Astrocyte (in vitro differentiated cells and primary cell): ENCODE measurements around the gene NUTF2. TPM values are rescaled to one million over a fixed set of nuclear protein-coding genes. Genes with fewer than 3 reads are reported as not detected.

ENCODE experiments used
- DNase-seq: peaks from one replicate; pipeline ENCODE4 v3.0.0-alpha.2; 2010; ENCODE audit warnings: low read depth
- FAIRE-seq: peaks from 2 replicates; lab custom pipeline; 2011; peaks lifted over from hg19 to GRCh38; lab: Jason Lieb, UNC
- H2AFZ ChIP-seq: 2 replicates; pipeline ENCODE4 v1.6.0; 2012; ENCODE audit warnings: low read depth, low read length, inconsistent platforms
- H3K27ac ChIP-seq: 2 replicates; pipeline ENCODE4 v1.5.1; 2011; ENCODE audit warnings: low read depth, low read length, inconsistent platforms
- H3K27me3 ChIP-seq: 2 replicates; pipeline ENCODE4 v1.6.0; 2011; ENCODE audit warnings: low read length, inconsistent platforms; ENCODE audit not compliant: insufficient read depth
- H3K36me3 ChIP-seq: 2 replicates; pipeline ENCODE4 v1.5.1; 2011; ENCODE audit warnings: low read length, inconsistent platforms; ENCODE audit not compliant: insufficient read depth
- H3K4me1 ChIP-seq: 2 replicates; pipeline ENCODE4 v1.5.1; 2011; ENCODE audit warnings: low read length, inconsistent platforms; ENCODE audit not compliant: insufficient read depth
- H3K4me2 ChIP-seq: 2 replicates; pipeline ENCODE4 v1.6.0; 2012; ENCODE audit warnings: low read length, inconsistent platforms
- H3K4me3 ChIP-seq: 2 replicates; pipeline ENCODE4 v1.5.1; 2011; ENCODE audit warnings: low read depth, mild to moderate bottlenecking, low read length, inconsistent platforms; ENCODE audit not compliant: insufficient read depth
- H3K79me2 ChIP-seq: 2 replicates; pipeline ENCODE4 v1.6.0; 2012; ENCODE audit warnings: mild to moderate bottlenecking, low read length, inconsistent platforms; ENCODE audit not compliant: insufficient read depth
- H3K9ac ChIP-seq: 2 replicates; pipeline ENCODE4 v1.6.0; 2012; ENCODE audit warnings: mild to moderate bottlenecking, low read length, inconsistent platforms
- H3K9me3 ChIP-seq: 2 replicates; pipeline ENCODE4 v1.5.1; 2012; ENCODE audit warnings: low read depth, mild to moderate bottlenecking, low read length, inconsistent platforms; ENCODE audit not compliant: insufficient read depth
- H4K20me1 ChIP-seq: 2 replicates; pipeline ENCODE4 v1.6.0; 2012; ENCODE audit warnings: low read length, inconsistent platforms; ENCODE audit not compliant: insufficient read depth
- H3K27ac Mint-ChIP-seq: one replicate; pipeline ENCODE4 v1.8.0; 2021; ENCODE audit warnings: mild to moderate bottlenecking, mixed read lengths; ENCODE audit not compliant: unreplicated experiment
- H3K27me3 Mint-ChIP-seq: one replicate; pipeline ENCODE4 v1.8.0; 2021; ENCODE audit warnings: low read depth, mixed read lengths; ENCODE audit not compliant: unreplicated experiment
- H3K36me3 Mint-ChIP-seq: one replicate; pipeline ENCODE4 v1.8.0; 2021; ENCODE audit warnings: low read depth, mixed read lengths; ENCODE audit not compliant: unreplicated experiment
- H3K4me1 Mint-ChIP-seq: one replicate; pipeline ENCODE4 v1.8.0; 2021; ENCODE audit warnings: low read depth, mixed read lengths; ENCODE audit not compliant: unreplicated experiment
- H3K4me3 Mint-ChIP-seq: one replicate; pipeline ENCODE4 v1.8.0; 2021; ENCODE audit warnings: mild to moderate bottlenecking, moderate library complexity, mixed read lengths; ENCODE audit not compliant: unreplicated experiment
- H3K9me3 Mint-ChIP-seq: one replicate; pipeline ENCODE4 v1.8.0; 2021; ENCODE audit warnings: mild to moderate bottlenecking, mixed read lengths; ENCODE audit not compliant: unreplicated experiment
- CTCF ChIP-seq: IDR thresholded peaks from 2 replicates; pipeline ENCODE4 v1.5.1; 2011; ENCODE audit warnings: low read depth, mild to moderate bottlenecking, inconsistent platforms, low read length, moderate library complexity; ENCODE audit not compliant: insufficient read depth
- EZH2 ChIP-seq: IDR thresholded peaks from 2 replicates; pipeline ENCODE4 v1.6.1; 2012; ENCODE audit warnings: mild to moderate bottlenecking, low read length, inconsistent platforms; ENCODE audit not compliant: insufficient read depth
- total RNA-seq: library from RNA; stranded (reverse); gene quantifications from 2 replicates; pipeline ENCODE4 v1.2.1, GENCODE V29; 2021

Gene NUTF2
- total RNA-seq, 1 donor from 2014 or later: 224 TPM

- Histone ChIP-seq H3K27me3 (no peaks in the 10 kb centered on the region), H3K4me1 (peaks cover 18% of the 10 kb centered on the region), H3K36me3 (no peaks in the 10 kb centered on the region), H3K4me2 (peak overlapping the region; percentile 42), H3K9ac (peak overlapping the region; percentile 47), H3K9me3 (no peaks in the 10 kb centered on the region), H3K79me2 (peaks cover 29% of the 10 kb centered on the region), H4K20me1 (peaks cover 77% of the 10 kb centered on the region), H2AFZ (no peak overlapping the region), H3K27ac (peak overlapping the region; percentile 38), H3K4me3 (no peak overlapping the region)
- TF ChIP-seq EZH2: no peak
- TF ChIP-seq CTCF: no peak
- no peaks in the 10 kb centered on the region for H3K27me3 Mint-ChIP-seq
- H3K4me1 Mint-ChIP-seq: peaks cover 39% of the 10 kb centered on the region
- FAIRE-seq: peak; percentile 98
- no peaks in the 10 kb centered on the region for H3K9me3 Mint-ChIP-seq
- DNase-seq: peak; percentile 72
- H3K36me3 Mint-ChIP-seq: peaks cover 8% of the 10 kb centered on the region
- H3K27ac Mint-ChIP-seq: peak overlapping the region; percentile 60
- H3K4me3 Mint-ChIP-seq: peak overlapping the region; percentile 31
Observed at GRCh38 chr16:67917852-67918236, 71.1 kb downstream of the NUTF2 start.

DNA sequence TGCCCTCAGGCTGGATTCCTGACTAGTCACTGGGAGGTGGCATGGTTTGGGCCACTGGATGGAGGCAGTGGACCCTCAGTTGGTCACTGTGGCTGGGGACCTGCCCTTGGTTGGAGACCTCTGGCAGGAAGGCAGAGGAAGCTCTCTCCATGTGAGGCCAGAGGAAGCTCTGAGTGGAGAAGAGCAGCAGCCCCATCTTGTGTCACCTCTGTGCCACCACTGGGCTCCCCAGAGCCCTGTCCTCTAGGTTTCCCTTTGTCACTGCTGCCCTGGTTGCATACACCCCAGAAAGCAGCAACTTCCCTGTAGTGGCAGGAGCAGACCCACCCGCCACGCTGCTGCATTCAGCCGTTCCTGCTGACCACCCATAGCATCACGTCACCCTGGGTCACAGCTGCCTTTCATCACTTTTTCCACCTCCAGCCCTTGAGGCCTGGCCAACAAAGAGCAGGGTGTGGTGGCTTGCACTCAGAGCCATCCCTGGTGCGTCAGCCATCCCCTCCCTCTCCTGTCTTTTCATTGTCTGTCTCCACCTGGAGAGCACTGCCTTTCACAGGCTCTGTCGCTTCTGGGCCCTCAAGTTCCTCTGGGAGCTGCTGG, 73.0 kb downstream of the NUTF2 start:
- DNase-seq (no peak), FAIRE-seq (no peak)
- TF ChIP-seq CTCF: no peak
- no peak for TF ChIP-seq EZH2
- H3K36me3 ChIP-seq: no peaks in the 10 kb centered on the region
- H3K27ac ChIP-seq: no peak overlapping the region
- H3K27ac Mint-ChIP-seq: peak overlapping the region; percentile 66
- H2AFZ ChIP-seq: no peak overlapping the region
- H3K9ac ChIP-seq: no peak overlapping the region
- H3K9me3 ChIP-seq: no peaks in the 10 kb centered on the region
- H3K27me3 ChIP-seq: no peaks in the 10 kb centered on the region
- peaks cover 32% of the 10 kb centered on the region for H3K79me2 ChIP-seq
- H3K4me3 Mint-ChIP-seq: no peak overlapping the region
- no peak overlapping the region for H3K4me3 ChIP-seq
- peaks cover 18% of the 10 kb centered on the region for H3K4me1 ChIP-seq
- peaks cover 6% of the 10 kb centered on the region for H3K36me3 Mint-ChIP-seq
- H3K4me1 Mint-ChIP-seq: peaks cover 39% of the 10 kb centered on the region
- H4K20me1 ChIP-seq: peaks cover 93% of the 10 kb centered on the region
- H3K27me3 Mint-ChIP-seq: no peaks in the 10 kb centered on the region
- H3K9me3 Mint-ChIP-seq: no peaks in the 10 kb centered on the region
- no peak overlapping the region for H3K4me2 ChIP-seq

Other genes with a start within 250 kb of the NUTF2 start
- 2.0 TPM in 2 replicates for gene CARMIL2, start 201.8 kb upstream of the NUTF2 start, total RNA-seq
- gene ACD, start 186.7 kb upstream of the NUTF2 start, total RNA-seq: 11.8 and 13.5 TPM in 2 replicates
- gene PARD6A, start 186.0 kb upstream of the NUTF2 start, total RNA-seq: 1.2 and 1.4 TPM in 2 replicates
- 6.0 and 8.5 TPM in 2 replicates for gene ENKD1, start 180.2 kb upstream of the NUTF2 start, total RNA-seq
- gene C16orf86, start 180.1 kb upstream of the NUTF2 start, total RNA-seq: 0.32 and 1.6 TPM in 2 replicates
- 31.3 and 32.4 TPM in 2 replicates for gene GFOD2, start 127.6 kb upstream of the NUTF2 start, total RNA-seq
- gene RANBP10, start 40.4 kb upstream of the NUTF2 start, total RNA-seq: 14.2 and 15.7 TPM in 2 replicates
- 1.3 and 1.5 TPM in 2 replicates for gene TSNAXIP1, start 40.0 kb upstream of the NUTF2 start, total RNA-seq
- 16.5 and 18.1 TPM in 2 replicates for gene THAP11, start 4.6 kb upstream of the NUTF2 start, total RNA-seq
- gene CENPT, start 760 bp downstream of the NUTF2 start, total RNA-seq: 67.3 and 79.3 TPM in 2 replicates
- 61.5 and 64.8 TPM in 2 replicates for gene EDC4, start 26.1 kb downstream of the NUTF2 start, total RNA-seq
- gene NRN1L, start 38.0 kb downstream of the NUTF2 start, total RNA-seq: 0.82 and 0.91 TPM in 2 replicates
- gene PSKH1, start 46.3 kb downstream of the NUTF2 start, total RNA-seq: 27.3 and 29.7 TPM in 2 replicates
- gene CTRL, start 84.9 kb downstream of the NUTF2 start, total RNA-seq: 1.1 and 1.2 TPM in 2 replicates
- 35.8 and 38.8 TPM in 2 replicates for gene PSMB10, start 89.9 kb downstream of the NUTF2 start, total RNA-seq
- gene LCAT, start 97.2 kb downstream of the NUTF2 start, total RNA-seq: 33.7 and 37.9 TPM in 2 replicates
- 114 and 118 TPM in 2 replicates for gene SLC12A4, start 121.7 kb downstream of the NUTF2 start, total RNA-seq
- not detected in 2 replicates for gene DPEP3, start 133.6 kb downstream of the NUTF2 start, total RNA-seq
- gene DPEP2, start 152.6 kb downstream of the NUTF2 start, total RNA-seq: not detected in 2 replicates
- gene DPEP2NB, start 169.0 kb downstream of the NUTF2 start, total RNA-seq: not detected in 2 replicates
- 5.5 and 6.2 TPM in 2 replicates for gene DDX28, start 176.3 kb downstream of the NUTF2 start, total RNA-seq
- gene DUS2, start 176.4 kb downstream of the NUTF2 start, total RNA-seq: 14.0 and 14.9 TPM in 2 replicates
- gene NFATC3, start 238.4 kb downstream of the NUTF2 start, total RNA-seq: 32.4 and 34.0 TPM in 2 replicates